Right atrium auricular region (tissue), 2 donors: Measurements from ENCODE around the gene LRG1. TPM values are rescaled to one million over a fixed set of nuclear protein-coding genes. Genes with fewer than 3 reads are reported as not detected.

ENCODE experiments used
- DNase-seq: peaks from one replicate; pipeline ENCODE4 v3.0.0-alpha.2; 2019; ENCODE audit warnings: low spot score
- H3K27ac ChIP-seq, 2 donors: fragments of 200-600 bp; sonication (generic); 1 replicate in 1 of 2; 2 replicates in 1 of 2; pipeline ENCODE4 v1.5.1; 2016 to 2019
- H3K27me3 ChIP-seq, 2 donors: fragments of 200-600 bp; sonication (generic); one replicate each; pipeline versions ENCODE4 v1.5.1 to v1.6.0; 2017 to 2019
- H3K36me3 ChIP-seq: fragments of 200-600 bp; sonication (generic); one replicate; pipeline ENCODE4 v1.5.1; 2016
- H3K4me1 ChIP-seq, 2 donors: fragments of 200-600 bp; sonication (generic); one replicate each; pipeline versions ENCODE4 v1.5.1 to v1.6.0; 2017 to 2019
- H3K4me3 ChIP-seq, 2 donors: fragments of 200-600 bp; sonication (generic); 1 replicate in 1 of 2; 2 replicates in 1 of 2; pipeline ENCODE4 v1.5.1; 2017 to 2019; ENCODE audit warnings: mild to moderate bottlenecking in 1 of 2, moderate library complexity in 1 of 2
- H3K9me3 ChIP-seq, 2 donors: fragments of 200-600 bp; sonication (generic); one replicate each; pipeline ENCODE4 v1.5.1; 2019
- total RNA-seq, 2 donors: library from RNA; depleted of rRNA; stranded (reverse); fragments of >200 nt; gene quantifications; one replicate each; pipeline ENCODE4 v1.1.0, GENCODE V29; 2016
- TF ChIP-seq, protein P1 (sequence below), 2 donors: fragments of 200-600 bp; sonication (generic); IDR thresholded peaks; one replicate each; pipeline ENCODE4 v1.5.1; 2019; ENCODE audit warnings: antibody characterized with exemption in 2 of 2

Gene LRG1
- total RNA-seq, 2 donors from 2014 or later: 0.67 TPM; not detected in 1

GRCh38 chr19:4580961-4581665 is 41.3 kb upstream of the LRG1 start:
- peaks cover 0 to 23% of the 10 kb centered on the region in 2 donors for H3K27me3 ChIP-seq

GRCh38 chr19:4580021-4580901 is 40.4 kb upstream of the LRG1 start:
- no peaks in the 10 kb centered on the region for H3K36me3 ChIP-seq
- no peaks in the 10 kb centered on the region for H3K9me3 ChIP-seq
- H3K4me1 ChIP-seq: peaks cover 0 to 33% of the 10 kb centered on the region in 2 donors
- peaks cover 0 to 21% of the 10 kb centered on the region in 2 donors for H3K27me3 ChIP-seq
- peak overlapping the region; percentile 29 to 43 for H3K4me3 ChIP-seq
- no peak for DNase-seq
- TF ChIP-seq, protein P1, sequence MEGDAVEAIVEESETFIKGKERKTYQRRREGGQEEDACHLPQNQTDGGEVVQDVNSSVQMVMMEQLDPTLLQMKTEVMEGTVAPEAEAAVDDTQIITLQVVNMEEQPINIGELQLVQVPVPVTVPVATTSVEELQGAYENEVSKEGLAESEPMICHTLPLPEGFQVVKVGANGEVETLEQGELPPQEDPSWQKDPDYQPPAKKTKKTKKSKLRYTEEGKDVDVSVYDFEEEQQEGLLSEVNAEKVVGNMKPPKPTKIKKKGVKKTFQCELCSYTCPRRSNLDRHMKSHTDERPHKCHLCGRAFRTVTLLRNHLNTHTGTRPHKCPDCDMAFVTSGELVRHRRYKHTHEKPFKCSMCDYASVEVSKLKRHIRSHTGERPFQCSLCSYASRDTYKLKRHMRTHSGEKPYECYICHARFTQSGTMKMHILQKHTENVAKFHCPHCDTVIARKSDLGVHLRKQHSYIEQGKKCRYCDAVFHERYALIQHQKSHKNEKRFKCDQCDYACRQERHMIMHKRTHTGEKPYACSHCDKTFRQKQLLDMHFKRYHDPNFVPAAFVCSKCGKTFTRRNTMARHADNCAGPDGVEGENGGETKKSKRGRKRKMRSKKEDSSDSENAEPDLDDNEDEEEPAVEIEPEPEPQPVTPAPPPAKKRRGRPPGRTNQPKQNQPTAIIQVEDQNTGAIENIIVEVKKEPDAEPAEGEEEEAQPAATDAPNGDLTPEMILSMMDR (IDR thresholded peaks at IDR 0.05): no peak
- no peak overlapping the region for H3K27ac ChIP-seq

More at GRCh38 chr19:4580961-4581665, 41.3 kb upstream of the LRG1 start:
- Histone ChIP-seq H3K4me1 (peaks cover 0 to 27% of the 10 kb centered on the region in 2 donors), H3K36me3 (no peaks in the 10 kb centered on the region), H3K27ac (no peak overlapping the region), H3K9me3 (no peaks in the 10 kb centered on the region), H3K4me3 (peak overlapping the region; percentile 29 to 43)
- TF ChIP-seq, protein P1 (IDR thresholded peaks at IDR 0.05): no peak
- DNase-seq: no peak

DNA sequence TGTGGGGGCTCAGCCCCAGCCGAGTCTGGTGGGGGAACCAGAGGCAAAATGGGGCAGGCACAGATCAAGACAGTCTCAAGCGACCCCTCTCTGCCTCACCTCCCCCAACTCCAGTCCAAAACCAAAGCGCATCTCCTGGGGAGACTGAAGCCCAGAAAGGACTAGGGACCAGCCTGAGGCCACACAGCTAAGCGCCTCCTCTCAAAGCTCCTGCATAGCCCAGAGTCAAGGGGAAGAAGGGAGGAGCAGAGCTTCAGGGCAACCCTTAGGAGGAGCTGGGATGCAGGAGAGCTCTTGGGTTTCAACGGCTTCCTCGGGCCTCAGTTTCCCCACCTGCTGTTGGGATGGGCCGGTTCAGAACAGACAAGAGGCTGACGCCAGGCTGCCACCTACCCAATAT is 39.6 kb upstream of the LRG1 start:
- Histone ChIP-seq H3K9me3 (no peaks in the 10 kb centered on the region), H3K27me3 (peaks cover 0 to 13% of the 10 kb centered on the region in 2 donors), H3K27ac (no peak overlapping the region), H3K36me3 (no peaks in the 10 kb centered on the region), H3K4me3 (no peak overlapping the region), H3K4me1 (peaks cover 0 to 35% of the 10 kb centered on the region in 2 donors)
- TF ChIP-seq, protein P1 (IDR thresholded peaks at IDR 0.05): no peak
- no peak for DNase-seq

- Histone ChIP-seq H3K27me3 (peaks cover 0 to 8% of the 10 kb centered on the region in 2 donors), H3K4me1 (peaks cover 0 to 32% of the 10 kb centered on the region in 2 donors), H3K9me3 (no peaks in the 10 kb centered on the region), H3K36me3 (no peaks in the 10 kb centered on the region), H3K27ac (no peak overlapping the region), H3K4me3 (no peak overlapping the region)
- DNase-seq: no peak
- TF ChIP-seq, protein P1 (IDR thresholded peaks at IDR 0.05): no peak
Observed at GRCh38 chr19:4578552-4579248, 38.9 kb upstream of the LRG1 start.

GRCh38 chr19:4577020-4577782 is 37.4 kb upstream of the LRG1 start:
- peaks cover 0 to 32% of the 10 kb centered on the region in 2 donors for H3K4me1 ChIP-seq
- peaks cover 0 to 8% of the 10 kb centered on the region in 2 donors for H3K27me3 ChIP-seq
- DNase-seq: no peak
- TF ChIP-seq, protein P1 (IDR thresholded peaks at IDR 0.05): no peak
- H3K9me3 ChIP-seq: no peaks in the 10 kb centered on the region
- no peak overlapping the region for H3K27ac ChIP-seq
- H3K36me3 ChIP-seq: no peaks in the 10 kb centered on the region
- no peak overlapping the region for H3K4me3 ChIP-seq
